Fibroblast of peridontal ligament (primary cell): ENCODE results near the gene LTB4R2.

Experiments
- DNase-seq: peaks from one replicate; pipeline ENCODE4 v3.0.0-alpha.2; 2010; ENCODE audit errors: extremely low read depth

The LTB4R2 gene

DNA sequence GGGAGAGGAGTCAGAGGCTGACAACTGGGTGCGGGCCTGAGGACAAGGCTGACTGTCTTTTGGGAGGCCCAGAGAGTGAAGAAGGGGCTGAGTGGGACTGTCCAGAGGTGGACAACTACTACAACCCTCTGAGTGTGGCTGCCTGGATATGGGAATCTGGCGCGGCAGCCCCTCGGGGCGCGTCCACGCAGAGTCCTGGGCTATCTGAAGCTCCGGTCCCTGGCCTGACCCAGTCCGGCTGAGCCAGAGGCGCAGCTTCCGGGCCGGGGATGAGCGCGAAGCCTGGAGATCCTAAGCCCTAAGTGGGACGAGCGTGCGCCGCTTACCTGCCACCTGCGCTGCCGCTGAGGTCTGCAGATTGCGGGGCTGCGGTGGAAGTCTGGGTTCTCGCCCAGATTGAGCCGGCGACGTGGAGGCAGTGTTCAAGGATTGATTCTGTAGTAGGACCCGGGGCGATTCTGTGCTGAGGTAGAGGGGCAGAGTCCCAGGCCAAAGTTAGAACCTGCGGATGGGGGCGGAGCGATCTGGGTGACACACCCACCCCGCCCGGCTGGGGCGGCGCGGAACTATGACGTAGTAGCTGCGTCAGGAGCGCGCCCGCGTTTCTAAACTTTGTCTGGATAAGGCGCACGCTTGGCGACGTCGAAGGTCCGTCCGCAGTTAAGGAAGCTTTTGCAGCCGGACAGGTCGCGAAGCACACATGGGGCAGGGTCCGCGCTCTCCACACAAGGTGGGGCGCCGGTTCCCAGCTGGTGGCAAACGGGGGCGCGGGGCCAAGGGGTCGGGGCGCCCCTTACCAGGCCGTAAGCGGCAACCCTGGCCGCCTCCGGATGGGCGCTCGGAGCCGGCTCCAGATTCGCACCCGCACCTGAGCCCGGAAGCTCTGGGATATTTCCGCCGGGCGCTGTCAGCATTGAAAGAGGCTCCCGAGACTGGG, 10.4 kb upstream of the LTB4R2 start, which contains the start of the genes DHRS1 and NOP9:
TSS of gene DHRS1 (minus strand) at position 526 of the 937 bp plus-strand sequence. CDS start 674 bp downstream, outside the sequence.
TSS of gene NOP9 (plus strand) at position 596 of the 937 bp plus-strand sequence. CDS start at position 701, 105 bp downstream.
- peak; percentile 84 for DNase-seq

DNA sequence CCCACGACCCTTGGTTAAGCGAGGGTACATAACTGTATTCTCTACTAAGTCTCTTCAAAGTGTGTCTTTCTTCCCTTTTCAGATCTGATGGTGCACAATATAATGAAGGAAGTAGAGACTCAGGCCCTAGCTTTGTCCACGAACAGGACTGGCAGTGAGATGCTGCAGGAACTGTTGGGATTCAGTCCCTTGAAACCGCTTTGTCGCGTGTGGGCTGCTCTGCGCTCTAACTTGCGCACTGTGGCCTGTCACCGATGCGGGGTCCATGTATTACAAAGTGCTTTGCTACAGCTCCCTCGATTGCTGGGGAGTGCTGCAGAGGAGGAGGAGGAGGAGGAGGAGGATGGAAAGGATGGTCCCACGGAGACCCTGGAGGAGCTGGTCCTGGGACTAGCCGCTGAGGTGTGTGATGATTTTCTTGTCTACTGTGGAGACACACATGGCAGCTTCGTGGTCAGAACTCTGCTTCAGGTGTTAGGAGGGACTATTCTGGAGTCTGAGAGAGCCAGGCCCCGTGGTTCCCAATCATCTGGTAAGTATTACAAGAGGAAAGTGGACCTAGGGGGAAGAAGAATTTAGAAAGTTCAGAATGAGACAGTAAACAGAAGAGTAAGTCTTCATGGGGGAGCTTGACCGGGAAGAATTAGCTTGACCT, 9.5 kb upstream of the LTB4R2 start:
- no peak for DNase-seq

DNA sequence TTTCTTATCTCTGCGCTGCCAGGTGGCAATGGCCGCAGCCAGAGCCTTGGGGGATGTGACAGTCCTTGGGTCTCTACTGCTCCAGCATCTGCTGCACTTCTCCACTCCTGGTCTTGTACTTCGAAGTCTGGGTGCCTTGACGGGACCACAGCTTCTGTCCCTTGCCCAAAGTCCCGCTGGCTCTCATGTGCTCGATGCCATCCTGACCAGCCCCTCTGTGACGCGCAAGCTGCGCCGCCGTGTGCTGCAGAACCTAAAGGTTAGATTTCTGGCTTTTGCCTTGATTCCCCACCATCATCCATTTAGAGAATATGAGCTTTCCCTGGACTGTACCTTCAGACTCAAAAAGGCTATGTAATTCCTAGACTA, 5.9 kb upstream of the LTB4R2 start:
- no peak for DNase-seq

DNA sequence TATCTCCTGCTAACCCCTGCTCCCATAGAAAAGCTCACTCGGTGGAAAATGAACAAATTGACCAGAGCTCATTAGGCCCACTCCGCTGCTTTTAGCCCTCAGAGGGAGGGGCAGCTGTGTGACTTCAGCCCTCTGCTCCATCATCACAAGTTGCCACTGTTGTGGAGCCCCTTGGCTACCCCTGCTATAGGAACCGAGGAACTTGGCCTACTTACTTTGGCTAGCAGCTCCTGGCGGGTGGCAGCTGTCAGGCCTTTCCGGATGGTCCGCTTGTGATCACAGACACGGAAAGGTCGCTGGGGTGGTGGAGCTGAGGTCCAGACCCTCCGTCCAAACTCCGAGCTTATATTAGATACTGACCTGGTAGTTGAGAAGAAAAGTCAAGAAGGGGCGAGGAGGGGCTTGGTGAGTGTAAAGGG, 2.8 kb upstream of the LTB4R2 start:
- DNase-seq, result no peak

DNA sequence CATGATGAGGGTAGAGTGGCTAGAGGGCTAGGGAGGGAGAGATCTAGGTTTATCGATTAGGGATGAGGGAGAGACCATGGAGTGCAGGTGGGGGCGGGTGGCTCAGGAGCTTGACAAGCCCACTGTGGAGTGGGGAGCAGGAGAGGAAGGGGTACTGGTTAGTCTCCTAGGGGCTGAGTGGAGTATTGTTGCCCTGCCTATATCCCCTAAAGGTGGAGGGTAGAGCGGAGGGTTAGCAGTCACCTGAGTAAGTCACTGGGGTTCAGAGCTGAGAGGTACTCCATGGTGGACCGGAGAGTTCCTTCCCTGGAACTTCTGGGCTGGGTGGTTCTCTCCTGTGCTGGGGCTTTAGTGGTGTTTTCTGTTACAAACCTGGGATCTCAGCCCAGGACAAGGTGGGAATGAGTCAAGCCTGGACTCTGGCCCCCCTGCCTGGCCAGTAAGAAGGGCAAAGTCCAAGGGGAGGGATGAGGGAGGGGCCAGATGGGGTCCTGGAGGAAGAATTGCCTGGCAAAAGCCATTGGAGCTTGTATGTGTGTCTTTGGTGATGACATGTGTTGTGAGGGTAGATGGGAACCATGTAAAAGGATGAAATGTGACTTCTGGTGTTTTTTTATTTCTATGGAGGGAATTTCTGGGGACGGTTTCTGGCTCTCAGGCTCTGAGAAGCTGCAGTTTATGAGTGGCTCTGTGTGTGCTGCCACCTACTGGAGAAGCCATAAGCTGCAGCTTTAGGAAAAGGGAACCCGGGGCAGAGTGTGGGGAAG, 2.2 kb upstream of the LTB4R2 start, which contains the start of gene CIDEB:
TSS of gene CIDEB (minus strand) at position 403 of the 767 bp plus-strand sequence. CDS start at position 284, 119 bp downstream.
- peak; percentile 60 for DNase-seq

DNA sequence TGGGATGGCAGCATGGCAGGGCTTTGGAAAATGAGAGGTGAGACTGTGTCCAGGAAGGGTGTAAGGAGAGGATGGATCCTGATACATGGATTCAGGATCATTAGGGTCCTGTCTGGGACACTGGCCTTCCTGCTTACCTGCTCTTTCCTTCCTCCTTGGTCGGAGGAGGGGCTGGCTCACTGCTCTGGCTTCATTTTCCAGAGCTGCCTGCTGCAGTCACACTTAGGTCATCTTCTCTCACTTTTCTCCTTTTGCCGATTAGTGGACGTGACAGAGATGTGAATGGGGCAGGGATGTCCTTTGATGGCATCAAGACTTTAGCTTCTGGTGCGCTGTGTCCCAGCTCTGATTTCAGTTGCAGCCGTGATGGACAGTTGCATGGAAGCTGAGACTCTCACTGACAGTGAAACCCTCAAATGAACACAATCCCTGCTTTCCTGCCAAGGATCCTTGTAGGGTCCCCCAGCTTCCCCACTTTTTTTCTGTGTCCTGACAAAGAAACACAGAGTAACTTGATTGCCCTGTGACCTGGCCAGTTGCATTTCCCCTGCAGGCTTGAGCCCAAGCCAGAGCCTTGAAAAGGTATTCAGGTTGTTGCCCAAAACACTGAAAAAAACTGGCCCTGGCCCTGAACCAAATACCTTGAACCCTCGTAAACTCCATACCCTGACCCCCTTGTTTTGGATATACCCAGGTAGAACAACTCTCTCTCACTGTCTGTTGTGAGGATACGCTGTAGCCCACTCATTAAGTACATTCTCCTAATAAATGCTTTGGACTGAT, 1.4 kb upstream of the LTB4R2 start:
- DNase-seq, result no peak

DNA sequence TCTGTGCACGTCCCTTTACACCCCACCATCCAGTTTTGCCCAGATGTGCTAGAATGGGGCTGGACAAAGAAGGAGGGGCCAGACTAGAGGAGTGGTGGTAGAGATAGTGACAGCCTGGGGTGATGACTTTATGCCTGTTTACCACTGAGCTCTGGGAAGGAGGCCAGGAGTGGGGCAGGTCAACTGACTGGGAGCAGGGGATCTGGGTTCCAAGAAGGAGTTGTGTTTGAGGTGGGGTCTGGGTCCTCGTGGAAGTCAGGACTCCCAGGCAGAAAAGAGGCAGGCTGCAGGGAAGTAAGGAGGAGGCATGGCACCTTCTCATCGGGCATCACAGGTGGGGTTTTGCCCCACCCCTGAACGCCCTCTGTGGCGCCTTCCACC, 315 bp downstream of the LTB4R2 start:
- no peak for DNase-seq

DNA sequence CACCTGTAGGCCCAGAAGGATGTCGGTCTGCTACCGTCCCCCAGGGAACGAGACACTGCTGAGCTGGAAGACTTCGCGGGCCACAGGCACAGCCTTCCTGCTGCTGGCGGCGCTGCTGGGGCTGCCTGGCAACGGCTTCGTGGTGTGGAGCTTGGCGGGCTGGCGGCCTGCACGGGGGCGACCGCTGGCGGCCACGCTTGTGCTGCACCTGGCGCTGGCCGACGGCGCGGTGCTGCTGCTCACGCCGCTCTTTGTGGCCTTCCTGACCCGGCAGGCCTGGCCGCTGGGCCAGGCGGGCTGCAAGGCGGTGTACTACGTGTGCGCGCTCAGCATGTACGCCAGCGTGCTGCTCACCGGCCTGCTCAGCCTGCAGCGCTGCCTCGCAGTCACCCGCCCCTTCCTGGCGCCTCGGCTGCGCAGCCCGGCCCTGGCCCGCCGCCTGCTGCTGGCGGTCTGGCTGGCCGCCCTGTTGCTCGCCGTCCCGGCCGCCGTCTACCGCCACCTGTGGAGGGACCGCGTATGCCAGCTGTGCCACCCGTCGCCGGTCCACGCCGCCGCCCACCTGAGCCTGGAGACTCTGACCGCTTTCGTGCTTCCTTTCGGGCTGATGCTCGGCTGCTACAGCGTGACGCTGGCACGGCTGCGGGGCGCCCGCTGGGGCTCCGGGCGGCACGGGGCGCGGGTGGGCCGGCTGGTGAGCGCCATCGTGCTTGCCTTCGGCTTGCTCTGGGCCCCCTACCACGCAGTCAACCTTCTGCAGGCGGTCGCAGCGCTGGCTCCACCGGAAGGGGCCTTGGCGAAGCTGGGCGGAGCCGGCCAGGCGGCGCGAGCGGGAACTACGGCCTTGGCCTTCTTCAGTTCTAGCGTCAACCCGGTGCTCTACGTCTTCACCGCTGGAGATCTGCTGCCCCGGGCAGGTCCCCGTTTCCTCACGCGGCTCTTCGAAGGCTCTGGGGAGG, 985 bp downstream of the LTB4R2 start, which contains the start of gene LTB4R:
TSS of gene LTB4R (plus strand) at position 857 of the 959 bp plus-strand sequence. CDS start 4,150 bp downstream, outside the sequence.
- DNase-seq, result peak; percentile 43

DNA sequence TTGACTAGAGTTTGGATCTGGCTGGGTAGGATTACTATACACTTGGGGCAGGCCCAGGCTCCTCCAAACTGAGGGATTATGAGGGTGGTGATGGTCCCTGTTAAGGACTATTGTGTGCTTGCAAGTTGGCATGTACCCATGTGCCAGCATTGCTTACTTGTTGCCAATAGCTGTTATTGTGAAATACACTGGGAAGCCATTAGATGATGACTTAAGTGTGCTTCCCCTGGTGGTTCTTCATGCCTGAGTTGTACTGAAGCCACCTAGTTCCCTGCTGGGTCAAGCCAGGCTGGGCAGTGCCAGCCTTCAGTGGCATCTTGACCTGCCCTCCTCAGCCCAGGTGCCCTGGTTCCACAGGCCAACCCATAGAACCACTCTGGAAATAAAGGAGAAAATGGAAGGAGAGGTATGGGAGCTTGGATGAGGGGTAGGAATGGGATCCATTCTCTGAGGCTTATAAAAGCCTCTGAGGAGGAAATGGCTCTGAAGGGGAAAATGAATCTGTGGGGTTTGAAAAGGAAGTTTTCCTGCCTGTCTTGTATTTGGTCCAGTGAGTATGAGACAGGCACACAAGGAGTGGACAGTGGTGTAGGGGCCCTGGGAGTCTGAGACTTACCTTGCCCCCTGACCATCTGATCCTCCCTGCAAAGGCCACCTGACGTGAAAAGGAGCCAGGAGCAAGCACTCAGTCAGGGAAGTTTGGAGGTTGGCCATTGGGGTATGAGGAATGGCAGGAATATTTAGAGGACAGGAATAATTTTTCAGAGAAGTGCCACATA, 2.1 kb downstream of the LTB4R2 start:
- peak; percentile 42 for DNase-seq

DNA sequence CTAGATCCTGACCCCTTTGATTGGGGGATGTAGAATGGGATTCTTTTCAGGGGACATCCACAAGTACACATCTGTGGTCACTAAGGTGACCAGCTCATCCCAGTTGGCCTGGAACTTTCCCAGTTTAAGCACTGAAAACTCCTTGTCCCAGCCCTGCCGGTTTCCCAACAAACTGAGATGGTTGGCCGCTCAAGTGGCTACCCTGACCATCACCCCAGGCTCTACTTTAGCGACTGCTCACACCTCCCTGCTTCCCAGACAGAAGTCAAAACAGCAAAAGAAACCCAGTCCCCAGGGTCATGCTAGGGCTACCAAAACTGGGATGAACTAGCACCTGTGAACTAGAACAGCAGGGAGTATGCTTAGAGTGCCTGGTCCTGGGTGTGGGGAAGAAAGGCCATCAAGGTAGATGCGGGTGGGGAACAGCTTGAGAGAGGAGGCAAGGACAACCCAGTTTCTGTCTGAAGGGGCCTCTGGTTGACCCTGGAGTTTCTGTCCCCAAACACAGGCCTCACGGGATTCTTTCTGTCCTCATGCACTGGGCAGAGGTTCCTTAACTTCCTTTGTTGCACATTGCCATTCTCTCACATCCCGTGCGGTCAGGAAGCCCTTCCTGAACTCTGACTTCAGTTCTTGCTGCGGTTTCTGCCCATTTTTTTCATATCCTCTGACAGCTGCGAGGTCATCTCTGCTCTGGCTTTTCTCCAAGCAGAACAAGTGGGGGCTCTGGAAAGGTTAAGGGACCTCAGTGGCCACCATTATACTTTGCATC, 3.0 kb downstream of the LTB4R2 start:
- DNase-seq, result no peak

DNA sequence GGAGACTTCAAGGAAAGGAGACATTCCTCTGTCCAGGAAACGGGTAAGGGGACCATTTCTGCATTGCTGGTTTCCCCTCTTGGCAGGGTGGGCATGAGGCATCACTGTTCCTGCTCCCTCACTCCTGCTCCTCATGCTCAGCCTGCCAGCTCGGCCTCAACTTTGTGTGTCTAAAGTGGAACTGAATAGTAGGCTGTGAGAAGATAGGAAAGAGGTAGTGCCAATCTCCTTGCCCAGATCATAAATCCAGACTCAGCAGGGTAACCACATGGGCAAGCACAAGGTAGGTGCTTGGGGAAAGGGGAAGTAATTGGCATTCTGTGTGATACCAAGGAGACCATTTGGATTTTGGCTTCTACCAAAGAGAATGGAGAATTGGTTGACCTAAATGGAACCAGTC, 4.0 kb downstream of the LTB4R2 start:
- no peak for DNase-seq

DNA sequence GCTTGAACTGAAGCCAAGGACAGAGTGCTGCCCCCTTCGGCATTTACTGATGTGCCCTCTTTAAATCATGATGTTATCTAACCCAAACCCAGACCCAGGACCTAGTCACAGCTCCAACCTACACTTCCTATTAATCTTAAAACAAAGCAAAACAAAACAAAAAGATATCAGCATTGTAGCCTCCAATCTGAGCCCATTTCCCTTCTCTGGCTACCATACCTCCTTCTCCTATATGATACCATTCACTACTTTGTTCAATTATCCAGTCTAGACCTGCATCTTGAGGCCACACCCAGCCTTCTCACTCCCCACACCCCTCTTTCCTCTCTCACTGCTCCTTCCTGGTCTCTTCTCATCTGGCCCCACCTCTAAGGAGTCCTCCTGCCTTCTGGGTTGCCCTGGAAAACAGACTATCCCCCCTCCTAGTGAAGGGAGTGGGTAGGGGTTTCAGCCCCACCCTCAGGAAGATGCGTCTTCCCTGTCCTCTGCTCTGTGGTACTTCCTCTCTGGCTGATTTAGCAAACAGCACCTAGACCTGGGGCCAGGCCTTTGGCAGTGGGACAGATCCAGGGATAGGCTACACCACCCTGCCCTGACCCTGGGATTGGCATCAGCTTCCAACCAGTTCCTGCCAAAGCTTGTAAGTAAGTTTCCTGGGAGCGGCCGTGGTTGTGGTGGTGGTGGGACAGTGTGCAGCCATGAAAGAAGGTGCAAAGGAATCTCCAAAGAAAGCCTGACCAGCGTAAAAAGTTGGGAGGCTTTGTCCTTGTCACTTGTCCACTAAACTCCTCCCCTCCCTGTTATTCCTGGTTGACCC, 4.6 kb downstream of the LTB4R2 start:
- no peak for DNase-seq

DNA sequence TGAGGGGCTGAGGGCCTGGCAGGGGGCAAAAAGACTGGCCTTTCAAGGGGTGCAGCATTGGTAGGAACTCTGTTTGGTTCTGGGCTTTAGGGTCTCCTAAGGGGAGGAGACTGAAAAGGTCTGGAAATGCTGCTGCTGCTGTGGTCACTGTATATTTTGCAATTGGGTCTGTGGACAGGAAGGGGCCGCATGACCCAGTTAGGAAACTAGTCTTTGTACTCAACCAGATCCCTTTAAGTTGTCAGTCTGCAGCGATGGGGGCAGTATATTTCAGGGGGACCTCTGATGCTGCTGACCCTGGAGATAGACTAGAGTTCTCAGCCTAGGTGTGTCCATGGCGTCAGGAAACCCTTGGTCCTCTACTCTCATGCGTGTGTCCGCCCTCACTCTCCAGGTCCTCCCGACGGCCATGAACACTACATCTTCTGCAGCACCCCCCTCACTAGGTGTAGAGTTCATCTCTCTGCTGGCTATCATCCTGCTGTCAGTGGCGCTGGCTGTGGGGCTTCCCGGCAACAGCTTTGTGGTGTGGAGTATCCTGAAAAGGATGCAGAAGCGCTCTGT, 5.4 kb downstream of the LTB4R2 start:
- no peak for DNase-seq

DNA sequence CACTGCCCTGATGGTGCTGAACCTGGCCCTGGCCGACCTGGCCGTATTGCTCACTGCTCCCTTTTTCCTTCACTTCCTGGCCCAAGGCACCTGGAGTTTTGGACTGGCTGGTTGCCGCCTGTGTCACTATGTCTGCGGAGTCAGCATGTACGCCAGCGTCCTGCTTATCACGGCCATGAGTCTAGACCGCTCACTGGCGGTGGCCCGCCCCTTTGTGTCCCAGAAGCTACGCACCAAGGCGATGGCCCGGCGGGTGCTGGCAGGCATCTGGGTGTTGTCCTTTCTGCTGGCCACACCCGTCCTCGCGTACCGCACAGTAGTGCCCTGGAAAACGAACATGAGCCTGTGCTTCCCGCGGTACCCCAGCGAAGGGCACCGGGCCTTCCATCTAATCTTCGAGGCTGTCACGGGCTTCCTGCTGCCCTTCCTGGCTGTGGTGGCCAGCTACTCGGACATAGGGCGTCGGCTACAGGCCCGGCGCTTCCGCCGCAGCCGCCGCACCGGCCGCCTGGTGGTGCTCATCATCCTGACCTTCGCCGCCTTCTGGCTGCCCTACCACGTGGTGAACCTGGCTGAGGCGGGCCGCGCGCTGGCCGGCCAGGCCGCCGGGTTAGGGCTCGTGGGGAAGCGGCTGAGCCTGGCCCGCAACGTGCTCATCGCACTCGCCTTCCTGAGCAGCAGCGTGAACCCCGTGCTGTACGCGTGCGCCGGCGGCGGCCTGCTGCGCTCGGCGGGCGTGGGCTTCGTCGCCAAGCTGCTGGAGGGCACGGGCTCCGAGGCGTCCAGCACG, 6.1 kb downstream of the LTB4R2 start:
- DNase-seq, result no peak

DNA sequence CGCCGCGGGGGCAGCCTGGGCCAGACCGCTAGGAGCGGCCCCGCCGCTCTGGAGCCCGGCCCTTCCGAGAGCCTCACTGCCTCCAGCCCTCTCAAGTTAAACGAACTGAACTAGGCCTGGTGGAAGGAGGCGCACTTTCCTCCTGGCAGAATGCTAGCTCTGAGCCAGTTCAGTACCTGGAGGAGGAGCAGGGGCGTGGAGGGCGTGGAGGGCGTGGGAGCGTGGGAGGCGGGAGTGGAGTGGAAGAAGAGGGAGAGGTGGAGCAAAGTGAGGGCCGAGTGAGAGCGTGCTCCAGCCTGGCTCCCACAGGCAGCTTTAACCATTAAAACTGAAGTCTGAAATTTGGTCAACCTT, 6.6 kb downstream of the LTB4R2 start:
- no peak for DNase-seq
